Frontal cortex (tissue), 4 donors: ENCODE data around the gene CHST9. TPM values are rescaled to one million over a fixed set of nuclear protein-coding genes. Genes with fewer than 3 reads are reported as not detected.
"Not testable (repeated sequence)": the region's sequence is repeated elsewhere in the genome, so short reads cannot be mapped to it uniquely, and the experiment has no call there.

Experiments
- DNase-seq, 2 donors: peaks; one replicate each; pipeline ENCODE4 v3.0.0; 2012; ENCODE audit warnings: low spot score in 2 of 2
- FAIRE-seq: peaks from 2 replicates; lab custom pipeline; 2012; peaks lifted over from hg19 to GRCh38; lab: Jason Lieb, UNC
- total RNA-seq: library from RNA; depleted of rRNA; stranded (reverse); fragments of >200 nt; gene quantifications from one replicate; pipeline ENCODE4 v1.2.3, GENCODE V29; 2014
- donor health status: control.
- donor health status: control.
- donor health status: control.

The CHST9 gene
- total RNA-seq, 1 donor from 2014 or later, result 2.4 TPM

DNA sequence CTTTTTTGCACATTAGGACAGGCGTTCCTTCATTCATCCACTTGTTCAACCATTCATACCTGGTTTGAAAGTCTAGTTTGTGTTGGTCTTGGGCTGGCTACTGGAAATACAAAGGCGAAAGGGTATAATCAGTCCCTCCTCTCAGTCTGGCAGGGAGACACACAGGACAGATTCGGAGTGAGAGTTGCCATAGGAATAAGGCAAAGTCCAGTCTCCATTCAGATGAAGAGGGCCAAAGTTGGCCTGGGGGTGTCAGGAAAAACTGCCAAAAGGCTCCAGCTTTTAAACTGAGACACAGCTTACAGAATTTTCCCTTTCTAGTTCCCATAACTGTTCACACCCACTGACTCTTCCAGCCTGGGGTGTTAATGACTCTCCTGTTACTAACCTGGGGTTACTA, 223.3 kb downstream of the CHST9 start:
- no peak for FAIRE-seq
- DNase-seq, result no peak

DNA sequence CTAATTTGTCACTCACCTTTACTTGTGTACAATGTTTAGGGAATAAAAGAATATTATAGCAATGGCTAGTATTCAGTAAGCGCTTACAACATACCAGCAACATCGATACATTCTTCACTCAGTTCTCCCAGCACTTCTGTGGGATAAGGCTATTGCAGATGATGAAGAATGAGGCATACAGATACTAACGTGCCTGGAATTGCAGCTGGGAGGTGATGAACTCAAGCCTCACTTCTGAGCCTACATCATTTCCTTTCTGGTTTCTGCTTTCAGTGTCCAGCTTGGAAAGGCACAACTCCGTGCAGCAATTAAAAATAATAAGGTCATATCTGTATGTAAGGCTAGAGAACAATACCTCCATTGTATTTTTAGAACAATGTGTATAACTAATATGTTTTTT, 224.2 kb downstream of the CHST9 start:
- FAIRE-seq (no peak), DNase-seq (no peak)

DNA sequence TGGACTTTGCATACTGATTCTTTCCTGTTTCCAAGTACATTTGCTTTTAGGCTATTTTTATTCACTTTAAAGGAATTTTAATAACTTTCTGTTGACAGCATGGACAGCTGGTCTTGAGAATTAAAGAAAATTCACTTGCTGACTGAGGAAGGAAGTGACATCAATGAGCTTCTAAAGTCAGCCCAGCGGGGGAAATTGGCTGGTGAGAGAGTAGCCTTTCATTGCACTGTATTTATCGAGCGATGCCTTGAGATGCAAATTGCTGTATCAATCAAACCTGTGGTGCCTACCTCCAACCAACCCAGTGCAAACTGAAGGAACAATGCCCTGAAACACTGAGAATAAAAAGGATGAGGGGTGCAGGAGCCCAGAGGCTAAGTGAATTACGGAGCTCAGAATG, 228.2 kb downstream of the CHST9 start:
- FAIRE-seq, result no peak
- DNase-seq, result no peak

DNA sequence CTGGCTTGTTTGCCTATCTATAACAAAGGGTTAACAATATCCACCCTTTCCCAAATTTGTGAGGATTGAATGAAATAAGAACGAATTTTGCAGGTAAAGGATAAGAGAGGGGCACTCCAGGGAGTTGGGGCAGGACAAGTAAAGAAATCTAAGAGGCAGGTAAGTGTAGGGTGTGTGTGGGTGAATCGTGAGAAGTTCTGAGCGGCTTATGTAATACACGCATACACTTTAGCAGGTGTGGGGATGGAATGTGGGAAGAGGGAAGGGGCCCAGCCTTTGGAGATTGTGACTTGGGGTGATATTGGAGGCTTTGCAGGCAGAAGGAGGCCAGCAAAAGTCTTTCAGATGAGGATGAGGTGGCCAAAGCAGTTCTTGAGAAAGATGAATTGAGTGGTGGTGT, 236.4 kb downstream of the CHST9 start:
- no peak for FAIRE-seq
- DNase-seq, result no peak

DNA sequence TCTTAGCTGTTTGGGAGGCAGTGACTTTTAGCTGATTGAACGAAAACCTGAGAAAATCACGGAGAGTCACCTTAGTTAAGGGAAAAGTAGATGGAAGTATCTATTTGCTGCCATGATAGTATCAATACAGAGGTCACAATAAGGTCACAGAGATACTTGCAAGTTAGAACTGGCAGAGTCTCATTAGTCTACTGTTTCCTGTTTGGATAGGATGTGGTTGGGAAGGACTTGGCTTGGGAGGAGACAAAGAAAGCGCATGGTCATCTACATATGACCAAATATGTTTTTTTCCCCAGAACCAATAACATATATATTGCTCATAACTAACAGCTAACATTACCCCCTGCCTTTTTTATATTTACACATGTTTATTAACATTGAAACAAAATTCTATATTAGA, 241.2 kb downstream of the CHST9 start:
- no peak for FAIRE-seq
- no peak for DNase-seq

DNA sequence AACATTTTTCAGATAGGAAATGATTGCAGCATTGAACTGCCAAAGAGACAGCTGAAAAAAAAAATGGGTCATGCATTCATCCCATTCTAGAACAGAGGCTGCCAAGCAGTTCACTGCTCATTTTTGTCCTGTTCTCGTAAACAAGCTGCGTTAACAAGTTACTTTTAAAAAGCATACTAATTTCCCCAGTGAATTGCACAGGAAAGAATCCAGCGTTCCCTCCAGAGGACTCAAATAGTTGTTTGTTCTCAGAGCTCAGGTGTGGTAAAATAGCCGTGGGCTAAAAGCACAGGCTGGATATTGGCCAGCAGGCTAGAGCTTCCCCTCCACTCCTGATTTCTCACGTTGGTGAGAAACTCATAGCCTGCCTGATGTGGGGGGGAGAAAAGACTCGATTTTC, 243.5 kb downstream of the CHST9 start:
- FAIRE-seq (no peak), DNase-seq (no peak)

DNA sequence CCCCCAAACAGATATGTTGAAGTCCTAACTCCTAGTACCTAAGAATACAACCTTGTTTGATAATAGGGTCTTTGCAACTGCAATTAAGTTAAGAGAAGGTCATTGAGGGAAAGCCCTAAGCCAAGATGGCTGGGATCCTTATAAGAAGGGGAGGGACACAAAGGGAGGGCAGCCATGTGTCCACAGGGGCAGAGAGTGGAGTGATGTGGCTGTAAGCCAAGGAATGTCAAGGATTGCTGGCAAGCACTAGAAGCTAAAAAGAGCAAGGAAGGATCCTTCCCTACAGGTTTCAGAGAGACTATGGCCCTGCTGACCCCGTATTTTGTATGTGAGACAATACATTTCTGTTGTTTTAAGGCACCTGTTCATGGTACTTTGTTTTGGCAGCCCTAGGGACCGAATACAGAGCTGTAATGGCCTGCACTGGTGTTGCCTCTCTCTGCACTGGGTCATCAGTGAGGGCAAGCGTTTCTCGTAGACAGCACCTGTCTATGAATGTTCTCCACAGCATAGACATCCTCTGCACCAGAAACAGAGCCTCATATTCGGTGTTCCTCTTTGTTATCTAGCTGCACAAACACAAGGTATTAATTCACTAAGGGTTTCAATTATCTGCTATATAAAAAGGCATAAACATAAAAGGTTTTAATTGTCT, 244.2 kb downstream of the CHST9 start:
- DNase-seq, result no peak
- no peak for FAIRE-seq

DNA sequence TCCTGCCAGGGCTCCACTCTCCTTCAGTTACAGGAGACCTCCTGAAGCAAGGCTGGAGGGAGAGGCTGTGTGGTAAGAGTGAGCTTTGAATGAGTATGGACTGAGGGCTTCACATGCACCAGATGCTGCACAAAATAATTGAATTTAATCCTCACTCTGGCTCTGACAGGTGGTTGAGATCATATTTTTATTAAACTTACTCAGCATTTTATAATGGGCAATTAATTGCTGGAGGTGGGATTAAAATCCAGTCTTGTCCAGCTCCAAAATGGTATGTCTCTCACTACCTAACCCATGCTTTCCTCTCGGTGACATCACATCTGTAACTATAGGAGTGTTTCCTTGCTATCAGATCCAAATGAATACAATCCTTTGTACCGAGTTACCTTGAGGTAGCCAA, 253.4 kb downstream of the CHST9 start:
- DNase-seq (no peak), FAIRE-seq (no peak)

DNA sequence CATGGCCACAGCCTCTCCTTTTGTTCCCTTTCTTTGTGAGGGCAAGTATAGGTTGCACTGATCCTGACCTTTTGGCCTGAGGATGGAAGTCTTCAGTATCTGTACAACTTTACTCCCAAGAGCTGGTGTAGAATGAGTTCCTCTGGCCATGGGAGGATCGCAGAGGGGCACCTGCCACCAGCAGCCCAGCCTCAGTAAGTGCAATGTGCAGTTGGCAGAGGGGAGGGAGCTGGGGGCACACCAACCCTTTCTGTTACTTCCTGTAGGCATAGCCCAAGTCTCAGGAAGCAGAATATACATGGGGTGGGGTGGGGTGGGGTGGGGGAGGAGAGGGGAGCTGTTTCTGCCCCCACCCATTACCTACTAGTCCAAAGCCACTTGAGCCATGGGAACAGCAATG, 254.5 kb downstream of the CHST9 start:
- DNase-seq, result no peak
- FAIRE-seq, result no peak

DNA sequence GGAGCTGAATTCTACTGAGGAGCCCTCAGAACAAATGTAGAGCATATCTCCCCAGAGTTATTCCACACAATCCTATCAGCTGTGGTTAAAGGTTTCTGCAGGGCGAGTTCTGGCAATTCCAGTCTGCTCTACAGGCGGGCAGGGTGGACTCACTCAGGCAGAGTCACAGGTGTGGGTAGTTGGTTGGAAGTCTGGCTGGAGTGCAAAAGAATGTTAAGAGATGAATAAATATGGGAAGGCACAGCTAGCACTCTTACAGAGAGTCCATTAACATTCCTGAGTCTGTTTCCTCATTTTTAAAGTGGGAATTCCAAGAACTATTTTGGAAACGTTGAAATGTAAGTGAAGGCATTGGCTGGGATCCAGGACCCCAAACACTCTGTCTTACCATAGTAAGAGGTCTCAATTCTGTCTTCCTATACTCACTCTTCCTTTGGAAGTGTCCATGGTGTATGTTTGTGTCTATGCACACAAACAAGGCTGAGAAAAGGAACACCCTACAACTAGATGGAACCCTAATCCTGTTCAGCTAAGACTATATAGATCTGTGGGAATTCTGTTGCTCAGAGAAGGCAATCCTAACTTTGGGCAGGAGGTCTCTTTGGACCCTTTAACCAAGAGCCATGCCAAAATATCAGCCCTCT, 256.3 kb downstream of the CHST9 start:
- FAIRE-seq, result no peak
- DNase-seq, result no peak

DNA sequence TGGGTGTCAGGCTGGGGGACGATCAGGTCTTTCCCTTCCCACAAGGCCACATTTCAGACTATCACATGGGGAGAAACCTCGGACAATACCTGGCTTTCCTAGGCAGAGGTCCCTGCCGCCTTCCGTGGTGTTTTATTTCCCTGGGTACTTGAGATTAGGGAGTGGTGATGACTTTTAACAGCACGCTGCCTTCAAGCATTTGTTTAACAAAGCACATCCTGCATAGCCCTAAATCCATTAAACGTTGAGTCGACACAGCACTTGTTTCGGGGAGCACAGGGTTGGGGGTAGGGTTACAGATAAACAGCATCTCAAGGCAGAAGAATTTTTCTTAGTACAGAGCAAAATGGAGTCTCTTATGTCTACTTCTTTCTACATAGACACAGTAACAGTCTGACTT, 257.3 kb downstream of the CHST9 start:
- not testable (repeated sequence) for DNase-seq, FAIRE-seq

DNA sequence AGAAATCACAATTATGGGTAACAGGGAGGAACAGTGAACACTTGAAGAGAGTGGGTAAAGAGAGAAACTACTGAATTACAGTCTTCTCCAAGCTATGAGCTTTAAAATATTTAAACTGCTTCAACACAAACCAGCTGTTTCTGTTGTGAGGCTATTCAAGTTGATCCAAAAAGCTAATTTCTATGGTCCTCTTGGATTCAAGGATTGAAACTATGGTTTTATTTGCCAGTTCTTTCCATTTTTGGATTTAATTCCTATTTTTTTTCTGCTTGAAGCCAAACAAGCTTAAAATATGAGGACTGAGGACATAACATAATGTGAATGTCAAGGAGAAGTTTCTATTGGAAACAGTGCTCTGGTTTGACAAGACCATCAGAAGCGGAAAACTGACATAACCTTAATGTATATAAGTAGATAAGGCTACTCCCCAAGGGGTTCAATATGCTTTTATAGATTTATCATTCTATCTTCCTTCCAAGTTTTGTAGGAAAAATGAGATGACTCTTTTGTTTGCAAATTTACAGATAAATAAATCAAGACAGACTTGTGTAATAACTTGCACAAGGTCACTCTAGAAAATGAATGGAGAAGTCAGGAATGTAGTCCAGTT, 258.9 kb downstream of the CHST9 start:
- FAIRE-seq (no peak), DNase-seq (no peak)

DNA sequence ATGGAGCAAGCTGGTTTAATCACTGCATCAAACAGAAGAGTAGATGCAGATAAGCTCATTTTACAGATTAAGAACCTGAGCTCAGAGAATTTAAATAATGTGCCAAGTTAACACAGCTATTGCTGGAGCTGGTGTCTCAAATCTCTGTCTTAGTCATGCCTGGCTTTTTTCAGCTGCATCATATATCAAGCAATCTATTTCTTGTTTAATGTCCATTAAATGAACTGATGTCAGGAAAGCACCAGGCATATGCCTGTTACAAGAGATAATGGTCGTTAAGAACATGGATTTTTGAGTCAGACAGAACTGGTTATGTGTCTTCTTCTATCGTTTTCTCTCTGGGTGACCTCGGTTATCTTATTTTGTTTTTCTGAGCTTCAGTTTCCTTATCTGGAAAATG, 259.8 kb downstream of the CHST9 start:
- no peak for FAIRE-seq
- DNase-seq, result no peak

DNA sequence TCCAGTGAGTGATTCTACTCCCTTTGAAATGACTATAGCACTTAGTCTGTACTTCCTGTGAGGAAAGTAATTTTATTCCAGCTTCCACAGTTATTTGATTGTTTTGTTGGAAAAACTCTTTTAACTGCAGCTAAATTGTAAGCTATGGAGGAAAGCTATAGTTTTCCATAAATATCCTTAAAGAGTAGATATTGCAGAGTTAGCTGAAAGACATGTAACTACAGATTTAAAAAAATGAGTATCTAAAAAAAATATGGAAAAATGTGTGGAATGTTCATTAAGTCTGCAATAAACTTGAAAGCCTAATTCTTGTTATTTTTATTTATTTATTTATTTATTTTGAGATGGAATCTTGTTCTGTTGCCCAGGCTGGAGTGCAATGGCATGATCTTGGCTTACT, 262.8 kb downstream of the CHST9 start:
- DNase-seq, result no peak
- no peak for FAIRE-seq

DNA sequence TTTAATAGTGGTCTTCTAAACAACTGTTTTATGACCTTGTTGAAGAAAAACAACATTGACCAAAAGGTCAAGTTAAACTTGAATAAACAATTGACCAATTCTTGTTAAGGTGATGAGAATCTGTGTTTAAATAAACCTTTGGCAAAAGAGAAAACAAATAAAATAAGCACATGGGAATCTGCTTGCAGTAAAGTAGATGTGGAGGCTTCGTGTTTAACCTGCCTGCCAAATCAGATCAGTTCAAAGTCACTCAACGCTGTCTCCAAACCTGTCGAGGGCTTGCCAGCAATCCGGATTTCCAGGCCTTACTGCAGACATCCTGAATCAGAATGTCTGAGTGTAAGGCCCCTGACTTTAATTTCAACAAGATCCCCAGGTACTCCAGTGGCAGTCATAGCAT, 264.5 kb downstream of the CHST9 start:
- FAIRE-seq (no peak), DNase-seq (no peak)

DNA sequence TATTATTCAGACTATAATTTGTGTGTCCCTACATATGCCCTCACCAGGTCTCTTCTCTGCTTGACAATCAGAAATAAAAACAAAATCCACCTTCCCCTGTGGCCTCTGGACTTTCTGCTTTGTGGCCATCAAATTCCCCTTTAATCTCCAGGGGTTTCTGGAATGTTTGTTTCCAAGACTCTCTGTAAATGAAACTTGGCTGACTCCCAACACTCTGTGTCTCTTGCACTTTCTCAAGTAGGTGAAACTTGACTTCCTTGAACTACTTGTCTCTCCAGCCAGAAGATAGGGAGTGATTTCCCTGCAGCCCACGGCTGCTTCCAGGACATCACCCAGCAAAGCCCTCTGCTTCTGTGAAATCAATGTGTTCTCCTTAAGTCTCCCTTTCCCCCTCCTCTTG, 265.5 kb downstream of the CHST9 start:
- FAIRE-seq (no peak), DNase-seq (no peak)

DNA sequence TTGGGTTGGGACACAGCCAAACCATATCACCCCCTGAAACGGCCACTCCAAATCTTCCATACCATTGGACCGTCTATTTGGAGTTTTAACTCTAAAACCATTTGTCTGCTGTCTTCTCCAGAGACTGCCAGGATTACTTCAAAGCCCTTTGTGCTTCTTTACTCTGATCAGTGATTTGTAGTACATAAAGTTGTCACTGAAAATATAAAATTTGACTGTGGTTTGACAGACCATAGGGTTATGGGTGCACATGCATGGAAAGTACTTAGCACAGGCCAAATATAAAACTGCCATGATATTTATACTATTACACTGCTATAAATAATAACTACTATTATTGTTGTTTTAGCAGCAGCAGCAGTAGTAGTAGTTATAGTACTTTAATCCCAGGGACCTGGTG, 265.9 kb downstream of the CHST9 start:
- FAIRE-seq, result no peak
- no peak for DNase-seq

DNA sequence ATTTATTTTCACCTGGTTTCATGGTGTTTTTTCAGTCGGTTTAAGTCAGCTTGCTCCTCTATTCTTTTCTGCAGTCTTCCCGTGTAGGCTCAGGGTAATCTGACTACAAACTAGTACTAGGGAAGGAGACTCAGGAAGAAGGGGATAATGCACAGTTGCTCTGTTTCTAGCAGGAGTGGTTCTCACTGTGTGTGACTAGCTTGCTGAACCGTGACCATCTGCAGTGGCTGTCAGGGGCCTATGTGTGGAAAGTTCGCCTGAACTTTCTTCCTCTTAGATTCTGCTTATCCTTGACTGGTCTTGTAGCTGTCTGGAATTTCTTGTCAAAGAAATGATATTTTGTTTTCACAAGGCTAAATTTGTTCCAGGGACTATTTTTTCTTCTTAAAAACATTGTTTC, 273.3 kb downstream of the CHST9 start:
- FAIRE-seq, result no peak
- no peak for DNase-seq

DNA sequence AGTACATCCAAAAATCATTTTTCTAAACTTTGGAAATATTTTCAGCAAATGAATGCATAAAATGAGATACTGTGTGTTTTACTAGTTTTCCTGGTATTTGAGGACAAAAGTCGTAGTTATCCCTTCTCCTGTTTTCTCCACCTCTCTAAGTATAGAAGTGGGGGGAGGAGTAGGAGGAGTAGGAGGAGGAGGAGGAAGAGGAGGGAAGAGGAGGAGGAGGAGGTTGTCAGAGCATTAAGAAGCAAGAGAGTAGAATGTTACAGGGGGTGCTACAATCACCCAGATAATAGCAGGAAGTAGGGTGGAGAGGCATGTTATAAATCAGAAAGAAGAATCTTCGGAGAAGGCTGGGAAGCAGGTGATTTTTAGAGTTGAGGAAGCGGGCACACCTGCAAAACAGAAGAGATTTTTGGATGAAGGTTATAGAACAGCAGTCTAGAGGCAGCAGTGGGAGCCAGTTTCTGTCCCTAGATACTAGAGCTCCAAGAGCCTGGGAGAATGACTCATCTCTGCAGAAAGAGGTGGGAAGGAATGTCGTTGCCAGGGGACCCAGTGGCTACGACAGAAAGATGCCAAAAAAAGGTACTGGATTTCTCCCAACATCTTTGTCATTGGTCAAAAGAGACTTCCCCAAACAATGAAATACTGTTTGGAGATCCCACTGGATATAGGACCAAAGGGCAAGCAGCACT, 275.4 kb downstream of the CHST9 start:
- no peak for FAIRE-seq

DNA sequence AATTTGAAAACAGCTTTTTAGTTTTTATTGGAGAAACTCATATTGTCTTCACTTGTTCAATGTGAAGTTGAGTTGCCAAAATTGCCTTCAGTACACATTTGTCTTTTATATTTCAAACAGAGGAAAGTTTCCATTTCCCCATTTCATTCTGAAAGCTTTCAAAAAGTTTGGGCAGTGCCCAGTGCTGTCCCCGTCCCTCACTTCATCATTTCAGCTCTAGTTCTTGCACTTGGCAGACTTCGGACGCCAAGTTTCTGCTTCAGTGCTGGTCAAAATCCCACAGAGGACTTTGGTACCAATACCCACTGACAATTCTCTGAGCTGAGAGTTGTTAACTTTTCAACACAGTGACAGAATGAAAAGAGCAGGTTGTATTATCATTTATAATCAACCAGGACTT, 276.2 kb downstream of the CHST9 start:
- FAIRE-seq (no peak), DNase-seq (no peak)

More for the DNA sequence above, 275.4 kb downstream of the CHST9 start:
- DNase-seq, result peak in 1 of 2 donors; percentile 30

DNA sequence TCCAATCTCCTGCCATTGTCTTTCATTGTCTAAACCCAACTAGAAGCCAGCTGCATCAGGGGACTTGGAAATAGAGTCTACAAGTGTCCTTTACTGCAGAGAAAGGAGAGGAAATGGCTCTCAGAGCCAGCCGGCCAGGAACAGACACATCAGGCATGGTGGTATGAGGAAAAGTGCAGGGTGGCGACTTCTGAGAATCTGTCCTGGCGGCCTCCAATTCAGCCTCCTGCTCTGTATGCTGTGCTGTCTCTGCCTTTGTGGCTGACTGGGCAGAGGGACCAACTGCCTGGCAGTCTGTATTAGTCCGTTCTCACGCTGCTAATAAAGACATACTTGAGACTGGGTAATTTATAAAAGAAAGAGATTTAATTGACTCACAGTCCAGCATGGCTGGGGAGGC, 282.8 kb downstream of the CHST9 start:
- FAIRE-seq (no peak), DNase-seq (no peak)
